GM19372 (cell line): Measurements from ENCODE around the gene MGAT4B.

Source experiments
- ATAC-seq: cut with Tn5 transposase; IDR thresholded peaks from one replicate; pipeline ENCODE4 v1.9.1; 2021; ENCODE audit warnings: mild to moderate bottlenecking, low read depth, moderate library complexity; ENCODE audit not compliant: unreplicated experiment

MGAT4B gene

GRCh38 chr5:179773686-179774040, 33.0 kb downstream of the MGAT4B start:
- ATAC-seq: no peak

GRCh38 chr5:179772351-179772750, 34.3 kb downstream of the MGAT4B start:
- ATAC-seq: no peak

GRCh38 chr5:179771311-179771895, 35.3 kb downstream of the MGAT4B start:
- no peak for ATAC-seq

- no peak for ATAC-seq
Observed at GRCh38 chr5:179769796-179770195, 36.9 kb downstream of the MGAT4B start.

DNA sequence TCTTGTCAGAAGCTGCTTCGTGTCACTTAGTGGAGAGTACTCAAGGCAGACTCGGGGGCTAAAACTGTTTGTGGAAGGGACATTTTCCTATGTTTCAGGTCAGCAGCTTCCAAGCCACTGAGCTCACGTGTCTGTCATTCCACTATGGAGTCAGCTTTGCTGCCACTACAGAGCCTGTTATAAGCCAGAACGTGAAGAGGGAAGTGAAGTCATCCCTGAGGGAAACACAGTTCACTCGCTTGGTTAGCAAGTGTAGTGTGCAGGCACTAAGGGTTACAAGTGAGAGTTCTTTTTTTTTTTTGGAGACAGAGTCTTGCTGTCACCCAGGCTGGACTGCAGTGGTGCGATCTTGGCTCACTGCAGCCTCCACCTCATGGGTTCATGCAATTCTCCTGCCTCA, 37.4 kb downstream of the MGAT4B start:
- ATAC-seq: no peak

DNA sequence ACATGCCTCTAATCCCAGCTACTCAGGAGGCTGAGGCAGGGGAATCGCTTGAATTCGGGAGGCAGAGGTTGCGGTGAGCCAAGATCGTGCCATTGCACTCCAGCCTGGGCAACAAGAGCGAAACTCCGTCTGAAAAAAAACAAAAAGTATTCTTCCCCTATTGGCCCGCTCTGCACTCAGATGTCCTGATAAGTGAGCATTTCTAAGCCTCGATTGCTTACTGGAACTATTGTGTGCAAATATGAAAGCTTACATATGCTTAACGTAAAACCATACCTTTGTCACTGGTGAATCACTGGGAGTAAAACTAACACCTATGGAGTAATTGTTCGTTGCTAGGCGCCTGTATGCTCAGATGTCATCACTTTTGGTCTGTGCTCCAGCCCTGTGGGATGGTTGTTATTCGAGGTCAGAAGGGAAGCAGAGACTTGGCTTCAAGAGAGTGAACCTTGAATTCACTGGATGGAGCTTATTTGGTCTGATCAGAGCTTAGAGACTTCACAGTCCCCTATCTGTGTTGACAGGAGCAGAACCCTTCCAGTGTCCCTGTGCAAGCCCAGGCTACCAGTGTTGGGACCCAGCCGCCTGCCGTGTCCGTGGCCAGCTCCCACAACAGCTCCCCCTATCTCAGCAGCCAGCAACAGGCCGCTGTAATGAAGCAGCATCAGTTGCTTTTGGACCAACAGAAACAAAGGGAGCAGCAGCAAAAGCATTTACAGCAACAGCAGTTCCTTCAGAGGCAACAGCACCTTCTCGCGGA, 38.2 kb downstream of the MGAT4B start:
- ATAC-seq: no peak

GRCh38 chr5:179767496-179768100, 39.1 kb downstream of the MGAT4B start:
- ATAC-seq: no peak

DNA sequence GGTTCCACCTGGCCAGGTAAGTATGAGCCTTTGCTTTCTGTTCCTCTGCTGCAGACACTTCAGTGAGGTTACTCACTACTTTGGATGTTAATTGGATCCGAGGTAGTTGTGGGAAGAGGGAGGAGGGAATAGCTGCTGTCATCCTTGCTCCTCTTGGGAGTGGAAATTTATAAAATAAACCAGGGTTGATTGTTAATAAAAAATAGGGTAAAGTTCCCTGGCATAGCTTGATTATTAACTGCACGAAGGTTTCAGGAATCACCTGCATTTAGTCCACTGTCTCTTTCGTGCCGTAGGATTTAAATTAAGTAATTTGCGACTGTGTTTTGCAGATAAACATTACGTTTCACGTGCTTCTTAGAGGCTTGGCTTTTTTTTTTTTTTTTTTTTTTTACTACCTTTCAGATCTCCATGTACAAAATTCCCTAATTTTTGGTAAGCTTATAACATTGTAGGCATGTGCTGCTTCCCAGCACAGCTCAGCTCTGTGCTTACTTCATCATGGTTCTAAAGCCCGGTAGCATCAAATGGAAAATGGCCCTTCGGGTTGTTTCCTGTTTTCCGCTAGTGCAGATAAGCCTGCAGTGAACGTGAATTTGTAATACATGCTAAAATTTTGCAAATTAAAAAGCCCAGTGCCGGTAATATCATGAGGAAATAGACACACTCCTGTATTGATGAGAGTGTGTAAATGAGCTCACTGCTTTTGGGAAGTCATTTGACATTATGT, 39.8 kb downstream of the MGAT4B start:
- ATAC-seq: no peak

DNA sequence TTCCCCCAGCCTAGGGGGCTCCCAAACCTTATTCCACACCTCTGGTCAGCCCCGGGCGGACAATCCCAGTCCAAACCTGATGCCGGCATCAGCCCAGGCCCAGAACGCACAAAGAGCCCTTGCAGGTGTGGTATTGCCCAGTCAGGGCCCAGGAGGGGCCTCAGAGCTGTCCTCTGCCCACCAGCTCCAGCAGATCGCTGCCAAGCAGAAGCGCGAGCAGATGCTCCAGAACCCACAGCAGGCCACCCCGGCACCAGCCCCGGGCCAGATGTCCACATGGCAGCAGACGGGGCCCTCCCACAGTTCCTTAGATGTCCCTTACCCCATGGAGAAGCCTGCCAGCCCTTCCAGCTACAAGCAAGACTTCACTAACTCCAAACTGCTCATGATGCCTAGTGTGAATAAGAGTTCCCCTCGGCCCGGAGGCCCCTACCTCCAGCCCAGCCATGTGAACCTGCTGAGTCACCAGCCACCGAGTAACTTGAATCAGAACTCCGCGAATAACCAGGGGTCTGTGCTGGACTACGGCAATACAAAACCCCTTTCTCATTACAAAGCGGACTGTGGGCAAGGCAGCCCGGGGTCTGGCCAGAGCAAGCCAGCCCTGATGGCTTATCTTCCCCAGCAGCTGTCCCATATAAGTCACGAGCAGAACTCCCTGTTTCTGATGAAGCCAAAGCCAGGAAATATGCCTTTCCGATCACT, 40.5 kb downstream of the MGAT4B start:
- ATAC-seq: no peak

DNA sequence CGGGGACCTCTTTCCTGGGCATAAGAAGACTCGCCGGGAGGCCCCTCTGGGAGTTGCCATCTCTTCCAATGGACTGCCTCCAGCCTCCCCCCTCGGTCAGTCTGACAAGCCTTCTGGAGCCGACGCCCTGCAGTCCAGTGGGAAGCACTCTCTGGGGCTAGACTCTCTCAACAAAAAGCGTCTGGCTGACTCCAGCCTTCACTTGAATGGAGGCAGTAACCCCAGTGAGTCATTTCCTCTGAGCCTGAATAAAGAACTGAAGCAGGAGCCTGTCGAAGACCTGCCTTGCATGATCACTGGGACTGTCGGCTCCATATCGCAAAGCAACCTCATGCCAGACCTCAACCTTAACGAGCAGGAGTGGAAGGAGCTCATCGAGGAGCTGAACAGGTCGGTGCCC, 41.3 kb downstream of the MGAT4B start:
- no peak for ATAC-seq

DNA sequence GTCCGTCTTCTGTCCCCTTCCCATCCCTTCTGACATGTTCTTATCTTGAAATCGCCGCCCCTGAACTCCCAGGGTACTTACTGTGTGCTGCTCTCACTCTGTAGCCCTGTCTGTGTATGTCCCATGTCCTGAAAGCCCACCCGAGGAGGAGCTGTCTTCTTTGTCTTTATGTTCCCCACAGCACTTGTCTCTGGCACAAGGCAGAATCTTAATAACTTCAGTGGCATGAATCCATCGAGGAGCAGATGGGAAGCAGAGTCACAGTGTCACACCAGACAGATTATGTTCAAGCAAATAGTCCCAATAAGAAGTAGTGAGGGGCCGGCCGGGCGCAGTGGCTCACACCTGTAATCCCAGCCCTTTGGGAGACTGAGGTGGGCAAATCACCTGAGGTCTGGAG, 42.6 kb downstream of the MGAT4B start:
- no peak for ATAC-seq

DNA sequence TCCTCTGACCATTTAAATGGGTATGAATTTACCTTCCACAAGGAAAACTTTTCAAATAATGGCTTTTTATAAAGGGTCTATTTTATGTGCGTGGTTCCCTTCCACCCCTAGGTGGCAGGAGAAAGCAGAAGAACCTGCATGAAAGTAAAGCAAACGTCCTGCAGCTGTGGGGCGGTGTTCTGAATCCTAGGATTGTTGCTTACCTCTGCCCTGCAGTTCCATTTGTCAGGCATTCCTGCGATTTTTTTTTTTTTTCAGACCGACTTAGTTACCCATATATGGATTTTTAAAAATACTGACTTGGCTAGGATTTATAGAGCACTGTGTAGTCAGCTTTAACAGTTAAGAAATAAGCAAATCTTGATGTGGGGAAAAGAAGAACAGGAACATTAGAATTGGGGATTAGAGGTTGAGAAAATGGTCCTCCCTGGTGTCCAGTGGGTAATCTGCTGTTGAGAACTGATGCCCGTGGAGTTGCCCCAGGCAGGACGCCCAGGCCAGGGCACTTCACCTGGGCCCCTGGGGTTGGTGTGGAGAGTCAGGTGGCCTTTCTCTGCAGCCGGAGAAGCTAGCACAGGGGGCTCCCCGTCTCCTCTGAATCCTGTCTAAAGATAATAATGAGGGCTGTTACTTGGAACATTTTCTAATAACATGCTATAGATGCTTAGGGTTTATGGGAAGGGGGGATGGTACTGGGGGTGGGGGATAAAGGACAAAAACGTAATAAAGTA, 43.3 kb downstream of the MGAT4B start:
- ATAC-seq: no peak

DNA sequence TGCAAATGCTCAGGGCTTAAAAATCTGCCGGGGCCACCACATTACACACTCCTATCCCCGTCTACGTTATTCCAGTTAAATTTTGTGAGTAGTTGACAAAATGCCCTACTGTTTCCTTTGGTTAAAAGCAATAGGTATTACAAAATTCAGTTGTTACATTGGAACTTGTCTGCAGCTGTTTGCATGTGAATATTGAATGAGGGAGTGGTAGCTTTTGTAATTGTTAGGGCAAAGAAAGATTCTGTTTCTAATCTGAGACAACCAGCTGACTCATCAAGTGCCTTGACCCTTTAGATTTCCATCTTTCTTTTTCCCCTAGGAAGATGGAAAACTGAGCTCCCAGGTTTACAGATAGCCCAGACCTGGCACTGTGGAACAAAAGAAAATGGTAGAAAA, 43.9 kb downstream of the MGAT4B start:
- ATAC-seq: no peak

GRCh38 chr5:179762079-179762780, 44.4 kb downstream of the MGAT4B start:
- ATAC-seq: no peak

DNA sequence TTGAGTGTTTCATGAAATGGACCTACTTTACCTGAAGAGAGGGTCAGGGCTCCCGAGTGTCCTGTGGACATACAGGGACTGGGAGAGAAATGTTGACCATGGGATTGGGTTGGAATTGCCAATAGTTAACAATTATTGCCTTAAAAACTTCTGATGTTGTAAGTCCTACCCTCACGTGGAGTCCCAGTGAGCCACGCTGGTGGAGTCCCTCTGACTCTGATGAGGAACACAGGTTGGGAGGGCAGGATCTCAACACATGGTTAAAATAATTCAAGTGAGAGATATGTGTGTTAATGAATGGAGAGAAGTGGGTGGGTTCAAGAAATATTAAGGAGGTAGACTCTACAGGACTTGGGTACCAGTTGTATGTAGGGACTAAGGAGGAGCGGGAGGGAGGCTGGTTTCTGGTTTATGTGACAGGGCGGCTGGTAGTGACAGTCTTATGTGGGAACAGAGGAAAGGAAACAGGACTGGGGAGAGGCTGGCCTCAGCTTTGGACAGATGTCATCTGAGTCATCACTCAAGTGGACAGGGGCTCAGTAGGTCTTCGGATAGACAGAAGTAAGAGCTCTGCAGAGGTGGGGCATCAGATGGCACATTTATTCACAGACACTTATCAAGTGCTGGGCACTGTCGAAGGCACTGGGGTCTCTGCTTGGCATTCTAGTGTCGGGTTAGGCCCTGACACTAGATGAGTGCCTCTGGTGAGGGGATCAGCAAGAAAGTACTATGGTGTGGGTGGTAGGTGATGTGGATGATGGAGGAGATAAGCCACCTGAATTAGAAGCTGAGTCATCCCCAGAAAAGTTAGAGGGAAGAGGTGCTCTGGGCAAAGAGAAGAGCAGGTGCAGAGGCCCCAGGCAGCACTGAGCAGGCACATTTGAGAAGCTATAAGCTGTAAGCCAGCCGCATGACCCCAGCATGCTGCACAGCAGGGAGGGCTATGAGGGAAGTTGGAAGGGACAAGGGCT, 46.8 kb downstream of the MGAT4B start:
- no peak for ATAC-seq

DNA sequence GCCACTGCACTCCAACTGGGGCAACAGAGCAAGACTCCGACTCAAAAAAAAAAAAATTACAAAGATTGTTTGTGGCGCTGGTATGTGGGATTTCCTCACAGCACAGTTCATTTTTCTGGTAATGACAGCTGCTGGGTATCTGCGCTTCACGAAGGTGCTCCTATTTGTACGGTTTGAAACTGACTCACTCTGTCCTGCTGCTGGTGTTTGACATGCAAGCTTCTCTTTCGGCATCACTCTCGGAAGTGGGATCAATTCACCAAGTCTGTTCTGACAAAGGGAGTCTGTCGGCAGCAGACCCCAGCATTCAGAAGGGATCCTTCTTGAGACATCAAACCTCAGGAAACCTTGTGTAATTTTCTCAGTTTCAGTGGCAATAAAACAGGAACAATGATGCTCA, 47.7 kb downstream of the MGAT4B start:
- no peak for ATAC-seq

DNA sequence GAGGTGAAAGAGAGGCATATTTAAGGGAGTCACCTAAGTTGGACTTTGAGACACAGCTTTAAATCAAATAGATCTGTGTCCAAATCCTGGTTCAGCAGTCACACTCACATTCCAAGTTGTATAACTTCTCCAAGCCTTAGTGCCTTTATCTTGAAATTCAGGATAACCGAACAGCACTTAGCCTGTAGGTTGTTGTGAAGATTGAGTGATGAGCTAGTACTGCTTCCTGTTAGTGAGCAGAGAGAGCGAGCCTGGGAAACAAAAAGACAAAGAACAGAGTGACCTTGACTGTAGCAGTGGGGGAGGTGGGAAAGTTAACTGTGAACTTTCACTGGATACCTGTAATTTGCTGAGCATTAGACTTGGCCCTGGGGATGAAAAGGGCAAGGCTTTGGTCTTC, 51.6 kb downstream of the MGAT4B start:
- ATAC-seq: no peak

DNA sequence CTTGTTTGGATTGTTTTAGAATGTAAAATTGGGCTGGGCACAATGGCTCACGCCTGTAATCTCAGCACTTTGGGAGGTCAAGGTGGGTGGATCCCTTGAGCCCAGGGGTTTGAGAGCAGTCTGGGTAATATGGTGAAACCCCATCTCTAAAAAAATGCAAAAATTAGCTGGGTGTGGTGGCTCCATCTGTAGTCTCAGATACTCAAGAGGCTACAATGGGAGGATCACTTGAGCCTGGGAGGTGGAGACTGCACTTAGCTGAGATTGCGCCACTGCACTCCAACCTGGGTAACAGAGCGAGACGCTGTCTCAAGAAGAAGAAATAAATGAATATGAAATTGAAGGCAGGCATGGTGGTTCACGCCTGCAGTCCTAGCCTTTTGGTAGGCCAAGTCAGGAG, 52.7 kb downstream of the MGAT4B start:
- no peak for ATAC-seq
